Lung (tissue), 12 donors: ENCODE data around the gene CUEDC2. TPM values are rescaled to one million over a fixed set of nuclear protein-coding genes. Genes with fewer than 3 reads are reported as not detected.

Experiments
- ATAC-seq: fragments of 200-7000 bp; cut with Tn5 transposase; one replicate; pipeline ENCODE4 v1.9.1; 2020; ENCODE audit warnings: moderate number of reproducible peaks; ENCODE audit not compliant: insufficient read depth, low FRiP score
- DNase-seq, 3 donors: peaks; one replicate each; pipeline ENCODE4 v3.0.0-alpha.2; 2013 to 2017
- H3K27ac ChIP-seq, 2 donors: one replicate each; pipeline ENCODE4 v1.5.1; 2013; ENCODE audit warnings: mild to moderate bottlenecking in 2 of 2, moderate library complexity in 2 of 2, control low read depth in 1 of 2, inconsistent platforms in 1 of 2, low read depth in 1 of 2, low read length in 1 of 2
- H3K27me3 ChIP-seq, 3 donors: one replicate each; pipeline ENCODE4 v1.5.1; 2013; ENCODE audit warnings: low read length in 2 of 3; ENCODE audit not compliant: control insufficient read depth in 3 of 3, insufficient read depth in 3 of 3
- H3K36me3 ChIP-seq, 4 donors: one replicate each; pipeline ENCODE4 v1.5.1; 2013; ENCODE audit warnings: low read length in 4 of 4, mild to moderate bottlenecking in 1 of 4, moderate library complexity in 1 of 4; ENCODE audit not compliant: control insufficient read depth in 4 of 4, insufficient read depth in 4 of 4
- H3K4me1 ChIP-seq, 5 donors: one replicate each; pipeline ENCODE4 v1.5.1; 2013; ENCODE audit warnings: low read length in 5 of 5, mild to moderate bottlenecking in 2 of 5, moderate library complexity in 1 of 5; ENCODE audit not compliant: control insufficient read depth in 5 of 5, insufficient read depth in 5 of 5
- H3K4me3 ChIP-seq: one replicate; pipeline ENCODE4 v1.5.1; 2013; ENCODE audit warnings: mild to moderate bottlenecking, control low read depth, moderate library complexity
- H3K9ac ChIP-seq, 2 donors: one replicate each; pipeline ENCODE4 v1.5.1; 2013; ENCODE audit warnings: low read length in 2 of 2, control low read depth in 1 of 2; ENCODE audit not compliant: insufficient read depth in 1 of 2
- H3K9me3 ChIP-seq, 4 donors: one replicate each; pipeline ENCODE4 v1.5.1; 2013; ENCODE audit warnings: low read length in 3 of 4, mild to moderate bottlenecking in 1 of 4, moderate library complexity in 1 of 4; ENCODE audit not compliant: control insufficient read depth in 4 of 4, insufficient read depth in 3 of 4
- CTCF ChIP-seq: IDR thresholded peaks from 2 replicates; pipeline ENCODE4 v1.5.1; 2012; ENCODE audit warnings: mild to moderate bottlenecking; ENCODE audit errors: control extremely low read depth, extremely low read depth
- WGBS, 2 donors: extraction: QIAGEN DNeasy Blood & Tissue Kit; methylation state at CpG; one replicate each; pipeline ENCODE4 v1.1.7; 2013; 5-methylcytosine and 5-hydroxymethylcytosine counted together
- polyA plus RNA-seq, 2 donors: library from polyadenylated mRNA; stranded (reverse); fragments of 200-250 nt; gene quantifications; one replicate each; pipeline ENCODE4 v1.2.1, GENCODE V29; 2013
- total RNA-seq, 2 donors: library from RNA; depleted of rRNA in 1 of 2; stranded (reverse); fragments of >200 nt in 1 of 2; gene quantifications; one replicate each; pipeline ENCODE4 v1.2.1, GENCODE V29; 2014 to 2021
- donor health status: control.
- donor health status: control.
- donor health status: Bipolar disorder and iron deficiency.
- donor health status: healthy.
- donor health status: DM: yes; HTN: yes; CAD: no.

CUEDC2 gene
- total and polyA plus RNA-seq, 4 donors = 33.4 to 63.8 (median 44.1) TPM

GRCh38 chr10:102476466-102477141, 44.2 kb upstream of the CUEDC2 start:
- peak overlapping the region in 1 of 2 donors; percentile 64 for H3K27ac ChIP-seq

DNA sequence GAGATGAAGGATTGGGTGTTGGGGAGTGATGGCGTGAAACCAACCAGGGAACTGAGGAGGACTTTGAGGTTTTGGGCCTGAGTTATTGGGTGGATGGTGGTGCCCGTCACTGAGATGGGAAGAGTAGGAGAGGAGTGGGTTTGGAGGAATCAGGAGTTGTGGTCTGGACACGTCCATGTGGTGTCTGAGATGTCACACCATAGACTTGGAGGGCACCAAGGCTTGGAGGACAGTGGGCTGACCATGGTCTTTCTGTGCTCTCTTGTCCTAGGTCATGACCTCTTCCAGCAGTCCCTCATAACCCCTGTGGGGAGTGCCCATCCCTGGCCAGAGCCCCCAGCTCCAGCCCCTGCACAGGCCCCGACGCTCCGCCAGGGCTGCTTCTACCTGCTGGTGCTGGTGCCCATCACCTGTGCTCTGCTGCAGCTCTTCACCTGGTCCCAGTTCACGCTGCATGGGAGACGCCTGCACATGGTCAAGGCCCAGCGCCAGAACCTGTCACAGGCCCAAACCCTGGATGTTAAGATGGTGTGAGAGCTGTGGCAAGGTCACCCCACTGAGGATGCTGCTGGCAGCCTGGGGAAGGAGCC, 43.2 kb upstream of the CUEDC2 start:
- Histone ChIP-seq H3K9ac (no peak overlapping the region), H3K27me3 (no peaks in the 10 kb centered on the region), H3K27ac (no peak overlapping the region), H3K4me3 (peak overlapping the region; percentile 2), H3K36me3 (peaks cover 0 to 32% (median 2%) of the 10 kb centered on the region in 4 donors), H3K4me1 (peaks cover 0 to 2% (median 0%) of the 10 kb centered on the region in 5 donors), H3K9me3 (no peaks in the 10 kb centered on the region)
- no peak for TF ChIP-seq CTCF
- WGBS, 2 donors = 93 to 96% methylated on average over 9 of the region's 9 CpGs
- ATAC-seq = no peak
- no peak for DNase-seq

More at GRCh38 chr10:102476466-102477141, 44.2 kb upstream of the CUEDC2 start:
- Histone ChIP-seq H3K36me3 (peaks cover 2 to 37% (median 8%) of the 10 kb centered on the region in 4 donors), H3K9me3 (no peaks in the 10 kb centered on the region), H3K27me3 (no peaks in the 10 kb centered on the region), H3K9ac (no peak overlapping the region), H3K4me1 (peaks cover 0 to 2% (median 0%) of the 10 kb centered on the region in 5 donors), H3K4me3 (no peak overlapping the region)
- WGBS, 2 donors = 64 to 69% methylated on average over 9 of the region's 9 CpGs
- ATAC-seq (peak; percentile 44), DNase-seq (peak; percentile 26 to 76 (median 32))
- no peak for TF ChIP-seq CTCF

DNA sequence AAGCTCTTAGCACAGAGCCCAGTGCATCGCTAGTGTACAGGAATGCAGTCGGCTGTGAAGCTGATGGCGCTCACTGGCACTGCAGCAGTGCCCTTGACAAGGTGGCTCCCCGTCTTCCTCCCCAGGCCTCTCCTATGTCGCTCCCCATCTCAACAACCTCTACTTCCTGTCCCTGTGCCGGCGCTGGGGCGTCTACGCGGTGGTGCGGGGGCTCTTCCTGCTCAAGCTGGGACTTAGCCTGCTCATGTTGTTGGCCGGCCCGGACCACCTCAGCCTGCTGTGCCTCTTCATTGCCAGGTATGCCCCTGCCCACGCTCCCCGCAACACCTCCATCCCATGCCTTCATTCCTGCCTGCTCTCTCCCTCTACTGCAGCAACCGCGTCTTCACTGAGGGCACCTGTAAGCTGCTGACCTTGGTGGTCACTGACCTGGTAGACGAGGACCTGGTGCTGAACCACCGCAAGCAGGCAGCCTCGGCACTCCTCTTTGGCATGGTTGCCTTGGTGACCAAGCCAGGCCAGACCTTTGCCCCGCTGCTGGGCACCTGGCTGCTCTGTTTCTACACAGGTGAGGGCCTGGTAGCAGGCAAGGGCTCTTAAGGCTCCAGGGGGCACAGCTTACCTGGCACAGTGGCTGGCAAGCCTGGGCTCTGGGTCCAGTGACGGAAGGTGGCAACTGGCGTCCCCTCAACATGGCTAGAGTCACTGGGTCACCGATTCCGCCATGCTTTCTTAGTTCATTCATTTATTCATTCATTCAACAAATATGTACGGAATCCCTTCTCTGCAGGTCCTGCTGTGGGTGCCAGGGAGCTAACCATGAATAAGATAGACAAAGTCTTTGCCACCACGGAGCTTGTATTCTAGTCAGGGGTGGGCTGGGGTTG, 41.3 kb upstream of the CUEDC2 start:
- Histone ChIP-seq H3K27ac (no peak overlapping the region), H3K4me3 (no peak overlapping the region), H3K9ac (no peak overlapping the region), H3K27me3 (no peaks in the 10 kb centered on the region), H3K9me3 (no peaks in the 10 kb centered on the region), H3K36me3 (peaks cover 0 to 27% (median 0%) of the 10 kb centered on the region in 4 donors), H3K4me1 (peaks cover 0 to 2% (median 0%) of the 10 kb centered on the region in 5 donors)
- ATAC-seq (no peak), DNase-seq (no peak)
- no peak for TF ChIP-seq CTCF
- 82 to 85% methylated on average over 27 of the region's 27 CpGs for WGBS, 2 donors
